Measurements from ENCODE around the gene FAM72C.
"Not testable (repeated sequence)": the region's sequence is repeated elsewhere in the genome, so short reads cannot be mapped to it uniquely, and the experiment has no call there.

Gene FAM72C

DNA sequence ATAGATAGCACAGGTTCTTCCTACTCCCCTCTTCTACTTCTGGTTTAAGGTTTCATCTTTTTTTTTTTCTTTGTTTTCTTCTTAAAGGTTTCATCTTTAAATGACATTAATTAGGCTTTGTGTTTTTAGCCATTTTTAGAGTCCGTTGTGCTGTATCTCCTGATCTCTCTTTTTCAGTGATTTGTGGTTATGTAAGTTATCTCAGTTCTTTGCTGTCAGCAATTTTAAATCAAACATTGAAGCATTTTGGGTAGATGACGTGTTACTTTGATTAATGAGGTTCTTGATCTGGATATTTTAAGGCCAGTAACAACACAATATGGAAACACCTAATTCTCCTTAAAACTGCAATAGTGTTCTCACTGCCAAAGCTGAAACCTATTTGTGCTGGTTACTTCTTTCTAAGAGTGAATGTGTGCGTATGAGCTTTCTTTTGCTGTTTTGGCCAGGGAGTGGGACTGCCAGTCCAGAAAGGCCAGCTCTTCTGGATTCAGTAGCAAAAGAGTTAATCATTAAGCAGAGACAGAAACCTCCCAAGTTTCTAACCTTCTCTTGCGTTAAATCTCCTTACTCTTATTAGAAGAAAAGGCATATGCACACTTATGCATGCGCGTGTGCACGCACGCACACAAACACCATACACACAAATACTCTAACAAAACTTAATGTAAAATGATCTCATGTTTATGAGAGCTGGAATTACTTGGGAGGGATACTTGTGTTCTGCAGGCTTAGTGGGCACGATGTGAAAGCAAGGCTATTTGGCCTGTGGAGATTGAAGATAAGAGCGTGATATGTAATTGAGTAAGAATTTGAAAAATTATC is 17.0 kb upstream of the FAM72C start:
- in situ Hi-C loops (cut with MboI; ENCODE audit: low sequenced_read_pairs, unreplicated experiment); DNase-seq (ENCODE audit: low spot score): not testable (repeated sequence)

DNA sequence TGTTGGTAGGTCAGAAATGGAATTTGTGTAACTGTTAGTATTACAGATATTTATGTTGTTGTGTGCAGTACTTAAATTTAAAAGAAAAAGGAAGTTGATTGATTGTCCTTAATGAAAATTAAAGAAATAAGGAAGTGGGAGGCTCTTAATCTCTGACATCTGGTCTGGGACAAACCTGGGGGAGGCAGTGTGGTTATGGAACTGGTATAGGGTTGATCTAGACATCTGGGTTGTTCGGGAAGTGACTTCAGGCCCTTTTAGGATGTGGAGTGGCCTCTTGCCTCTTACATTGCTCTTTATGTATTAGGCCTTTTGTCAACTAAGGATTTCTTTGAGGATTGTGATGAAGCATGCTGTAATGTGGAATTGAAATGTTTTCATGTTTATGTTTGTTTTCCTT is 16.1 kb upstream of the FAM72C start:
- in situ Hi-C loops (cut with MboI; ENCODE audit: low sequenced_read_pairs, unreplicated experiment); DNase-seq (ENCODE audit: low spot score): not testable (repeated sequence)

DNA sequence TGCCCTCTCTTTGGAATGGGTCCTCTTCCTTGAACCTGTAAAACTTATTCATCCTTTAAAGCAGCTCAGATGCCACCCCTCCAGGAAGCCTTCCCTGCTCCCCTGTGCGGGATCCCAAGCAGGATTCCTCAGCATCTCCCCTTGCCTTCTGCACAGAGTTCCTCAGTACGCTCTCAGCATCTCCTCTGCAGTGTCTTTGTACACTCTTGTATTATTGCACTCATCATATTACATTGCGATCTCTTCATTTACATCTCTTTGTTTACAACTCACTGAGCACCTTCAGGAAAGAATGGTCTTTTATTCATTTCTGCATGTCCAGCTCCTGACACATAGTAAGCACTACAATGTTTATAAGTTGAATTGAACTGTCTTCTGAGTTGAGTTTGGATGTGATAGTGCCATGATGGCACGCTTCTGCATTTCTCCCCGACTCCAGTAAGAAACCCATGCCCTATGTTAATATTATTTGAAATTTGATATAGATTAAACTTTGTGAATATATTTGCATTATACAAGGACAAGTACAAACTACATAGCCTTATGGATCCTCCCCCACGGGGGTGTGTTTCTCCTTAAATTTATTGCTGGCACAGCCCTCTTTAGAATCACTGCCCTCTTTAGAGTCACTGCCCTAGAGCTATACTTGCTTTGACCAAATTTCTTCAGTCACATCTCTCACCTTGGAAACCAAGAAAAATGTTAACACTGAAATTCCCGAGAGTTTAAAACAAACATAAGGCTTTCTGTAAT is 13.1 kb upstream of the FAM72C start:
- DNase-seq (ENCODE audit: low spot score); in situ Hi-C loops (cut with MboI; ENCODE audit: low sequenced_read_pairs, unreplicated experiment): not testable (repeated sequence)

DNA sequence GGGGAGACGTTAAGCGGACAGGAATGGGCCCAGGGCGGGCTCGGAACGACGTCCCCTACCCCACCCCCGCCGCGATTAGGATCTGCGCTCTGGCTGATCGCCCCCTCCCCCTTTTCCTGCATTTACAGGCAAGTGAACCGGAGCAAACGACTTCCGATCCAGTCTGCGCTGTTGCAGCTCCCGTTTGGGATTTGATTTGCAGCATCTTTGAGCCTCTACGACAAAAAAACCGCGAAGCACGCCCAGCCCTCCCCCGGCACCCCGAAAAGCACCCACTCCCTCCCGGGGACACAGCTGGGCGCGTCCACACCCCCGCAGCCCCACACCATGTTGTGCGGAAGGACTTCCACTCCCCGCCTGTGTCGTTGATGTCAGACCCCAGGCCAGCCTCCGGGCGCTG is 2.6 kb upstream of the FAM72C start:
- DNase-seq (ENCODE audit: low spot score); in situ Hi-C loops (cut with MboI; ENCODE audit: low sequenced_read_pairs, unreplicated experiment): not testable (repeated sequence)

DNA sequence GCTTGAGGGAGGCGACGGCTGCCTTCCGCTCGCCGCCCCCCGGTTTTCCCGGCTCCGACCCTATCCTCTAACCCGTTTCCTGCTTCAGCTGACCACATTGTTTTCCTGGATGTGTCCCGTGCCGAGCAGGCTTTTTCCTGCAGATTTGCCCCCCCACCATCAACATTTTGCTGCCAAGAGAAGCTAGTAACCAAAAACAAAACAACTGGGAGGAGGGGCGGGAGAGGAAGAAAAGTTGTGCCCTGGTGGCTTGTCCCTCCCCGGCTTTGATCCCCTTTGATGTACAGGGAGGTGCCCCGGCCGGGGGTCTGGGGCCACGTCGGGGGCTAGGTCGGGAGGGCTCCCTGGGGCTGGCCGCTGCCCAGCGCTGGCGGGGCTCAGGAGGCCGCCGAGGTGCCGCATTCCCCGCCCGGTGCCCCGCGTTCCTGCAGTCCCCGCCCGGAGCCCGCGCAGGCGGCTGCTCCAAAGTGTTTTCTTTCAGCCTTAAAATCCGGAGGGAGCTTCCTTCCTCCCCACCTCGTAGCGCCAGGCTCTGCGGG is 2.2 kb upstream of the FAM72C start:
- in situ Hi-C loops (cut with MboI; ENCODE audit: low sequenced_read_pairs, unreplicated experiment); DNase-seq (ENCODE audit: low spot score): not testable (repeated sequence)

DNA sequence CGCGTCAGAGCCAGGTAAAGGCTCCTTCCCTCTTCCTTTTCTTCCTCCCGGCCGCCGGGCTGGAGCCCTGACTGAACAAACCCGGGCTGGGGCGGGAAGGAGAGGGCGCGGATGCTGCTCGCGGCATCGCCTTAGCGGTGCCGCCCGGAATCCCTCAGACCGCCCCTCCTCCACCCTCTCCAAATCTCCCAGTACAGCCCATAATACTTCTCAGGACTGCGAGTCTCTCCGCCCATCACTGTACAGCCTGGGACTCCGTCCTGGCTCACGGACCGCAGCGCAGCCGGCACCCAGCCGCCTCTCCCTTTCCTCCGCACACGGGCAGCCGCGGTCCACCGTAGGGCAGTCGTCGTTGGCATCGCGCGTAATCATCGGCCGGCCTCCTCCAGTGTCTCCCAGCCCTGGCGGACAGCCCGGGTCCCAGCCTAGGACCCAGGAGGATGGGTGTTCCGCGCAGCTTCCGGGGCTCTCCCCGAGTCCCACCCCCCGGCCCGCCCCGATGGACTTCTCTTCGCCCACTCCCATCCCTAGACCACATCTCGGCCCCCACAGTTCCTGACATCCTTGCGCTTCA is 1.1 kb upstream of the FAM72C start:
- in situ Hi-C loops (cut with MboI; ENCODE audit: low sequenced_read_pairs, unreplicated experiment); DNase-seq (ENCODE audit: low spot score): not testable (repeated sequence)

DNA sequence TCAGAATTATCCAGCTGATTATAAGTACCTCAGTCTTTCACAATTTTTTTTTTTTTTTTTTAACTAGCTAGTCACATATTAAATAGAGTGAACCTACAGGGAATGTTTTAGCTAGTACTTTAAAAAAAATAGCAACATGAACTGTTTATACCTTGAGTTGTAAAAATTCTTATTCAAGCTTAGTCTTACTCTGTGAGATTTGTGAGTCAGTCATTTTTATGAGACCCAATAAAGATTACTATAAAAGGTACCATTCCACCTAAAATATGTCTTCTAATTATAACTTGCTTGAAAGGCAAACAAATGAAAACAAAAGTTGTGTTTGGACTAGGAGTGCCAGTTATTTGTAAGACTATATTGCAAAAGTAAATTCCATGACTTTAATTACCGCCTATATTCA is 5.9 kb downstream of the FAM72C start:
- DNase-seq (ENCODE audit: low spot score); in situ Hi-C loops (cut with MboI; ENCODE audit: low sequenced_read_pairs, unreplicated experiment): not testable (repeated sequence)

DNA sequence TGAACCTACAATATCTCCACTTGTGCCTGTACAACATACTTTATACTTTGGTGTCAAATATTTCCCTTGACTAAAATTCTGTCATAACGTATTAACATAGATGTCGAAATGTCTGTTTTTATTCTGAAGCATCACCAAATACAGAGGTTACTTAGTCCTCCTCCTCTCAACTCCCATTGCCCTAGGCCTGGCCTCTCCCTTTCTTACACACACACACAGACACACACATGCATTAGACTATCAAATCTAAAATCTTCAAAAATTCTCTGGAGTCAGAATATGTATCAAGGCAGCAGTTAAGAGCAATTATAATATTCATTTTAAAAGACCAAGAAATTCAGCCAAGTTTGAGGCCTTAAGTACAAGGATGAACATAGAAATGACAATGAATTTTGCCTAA is 7.5 kb downstream of the FAM72C start:
- in situ Hi-C loops (cut with MboI; ENCODE audit: low sequenced_read_pairs, unreplicated experiment); DNase-seq (ENCODE audit: low spot score): not testable (repeated sequence)

DNA sequence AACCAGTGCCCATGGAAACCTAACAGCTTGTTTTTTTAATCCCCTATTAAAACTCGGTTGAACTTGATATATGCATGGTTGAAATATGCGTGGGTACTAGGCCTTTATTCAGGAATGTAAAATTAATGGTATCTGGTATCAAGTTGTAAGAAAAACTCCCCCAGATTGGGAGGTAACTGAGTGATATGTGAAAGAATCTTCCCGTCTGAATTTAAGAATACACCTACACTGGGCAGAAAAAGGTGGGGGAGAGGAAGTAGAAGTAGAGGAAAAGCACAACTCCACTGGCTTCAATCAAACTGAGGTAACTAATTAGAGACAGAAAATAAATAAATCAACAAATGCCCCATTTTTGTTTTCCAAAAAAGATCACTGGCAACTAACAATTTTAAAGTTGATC is 15.9 kb downstream of the FAM72C start:
- DNase-seq (ENCODE audit: low spot score); in situ Hi-C loops (cut with MboI; ENCODE audit: low sequenced_read_pairs, unreplicated experiment): not testable (repeated sequence)

DNA sequence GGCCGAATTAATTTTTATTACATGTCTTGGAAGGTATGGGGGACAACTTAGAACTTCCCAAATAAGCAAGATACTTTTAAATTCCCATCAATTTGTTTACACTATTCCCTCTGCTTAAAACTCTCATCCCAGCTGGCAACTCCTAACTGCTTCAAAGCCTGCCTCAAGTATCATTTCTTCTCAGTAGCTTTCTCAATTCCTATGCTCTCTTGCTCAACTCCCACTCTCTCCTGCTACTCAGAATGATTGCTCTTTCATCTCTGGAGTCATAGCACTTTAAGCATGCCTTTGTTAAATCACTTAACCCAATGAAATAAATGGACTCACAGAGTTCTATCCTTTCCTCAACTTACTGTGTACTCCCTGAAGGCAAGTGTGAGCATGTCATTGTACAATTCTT is 18.9 kb downstream of the FAM72C start:
- DNase-seq (ENCODE audit: low spot score); in situ Hi-C loops (cut with MboI; ENCODE audit: low sequenced_read_pairs, unreplicated experiment): not testable (repeated sequence)

DNA sequence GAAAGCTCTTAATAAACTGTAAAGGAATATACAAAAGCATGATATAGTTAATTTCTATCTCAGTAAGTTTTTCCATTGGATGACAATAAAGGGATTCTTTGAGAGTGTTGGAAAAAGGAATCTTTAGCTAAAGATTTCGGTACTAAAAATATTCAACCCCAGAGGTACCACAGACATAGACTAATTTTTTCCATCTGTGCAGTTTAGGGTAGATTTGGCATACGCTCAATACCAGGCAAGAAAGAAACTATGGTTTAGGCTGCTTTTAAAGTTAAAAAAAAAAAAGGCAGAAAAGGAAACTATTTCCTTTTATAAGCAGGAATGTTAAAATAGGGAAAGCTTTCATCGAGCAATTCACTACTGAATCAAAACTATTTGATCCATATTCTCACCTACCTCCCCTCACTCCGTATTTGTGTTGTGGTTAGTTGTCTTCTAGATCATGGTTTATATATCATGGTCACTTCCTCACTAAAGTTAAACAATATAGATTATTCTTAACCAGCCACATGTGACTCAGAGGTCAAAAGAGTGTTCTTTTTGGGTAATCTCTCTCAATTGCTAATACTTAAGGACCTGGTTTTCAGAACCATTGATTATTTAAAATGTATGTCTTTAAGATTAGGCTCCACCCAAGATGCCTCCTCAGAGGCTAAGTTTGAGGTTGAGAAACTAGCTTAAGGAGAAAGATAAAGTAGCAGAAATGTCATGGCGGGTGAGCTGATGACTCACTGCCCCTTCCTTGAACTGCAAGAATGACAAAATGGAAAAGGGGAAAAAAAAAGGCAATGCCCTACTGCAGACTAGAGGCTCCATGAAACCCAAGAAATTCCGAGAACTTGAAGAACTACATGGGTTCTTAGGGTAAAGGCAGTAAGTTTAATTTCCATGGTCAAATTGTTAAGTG is 20.0 kb downstream of the FAM72C start:
- in situ Hi-C loops (cut with MboI; ENCODE audit: low sequenced_read_pairs, unreplicated experiment): not testable (repeated sequence)

DNA sequence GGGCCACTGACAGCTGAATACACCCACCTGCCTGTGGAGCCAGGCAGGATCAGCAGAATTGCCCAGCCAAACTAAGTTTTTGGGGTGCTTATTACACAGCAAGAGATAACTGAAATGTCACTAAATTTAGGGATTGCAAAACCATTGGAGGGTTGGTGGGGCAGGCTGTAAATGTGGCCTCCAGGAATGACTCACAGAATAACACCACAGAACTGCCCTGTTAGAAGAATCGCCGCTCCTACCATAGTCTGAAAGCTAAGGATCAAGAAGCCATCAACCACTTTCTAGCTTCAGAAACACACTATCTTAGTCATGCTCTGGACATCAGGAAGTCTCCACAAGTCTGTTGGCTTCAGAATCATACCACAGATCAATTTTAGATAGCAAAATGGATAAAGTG is 24.0 kb downstream of the FAM72C start:
- DNase-seq (ENCODE audit: low spot score); in situ Hi-C loops (cut with MboI; ENCODE audit: low sequenced_read_pairs, unreplicated experiment): not testable (repeated sequence)

More for the DNA sequence above, 20.0 kb downstream of the FAM72C start:
- not testable (repeated sequence) for DNase-seq (ENCODE audit: low spot score)

DNA sequence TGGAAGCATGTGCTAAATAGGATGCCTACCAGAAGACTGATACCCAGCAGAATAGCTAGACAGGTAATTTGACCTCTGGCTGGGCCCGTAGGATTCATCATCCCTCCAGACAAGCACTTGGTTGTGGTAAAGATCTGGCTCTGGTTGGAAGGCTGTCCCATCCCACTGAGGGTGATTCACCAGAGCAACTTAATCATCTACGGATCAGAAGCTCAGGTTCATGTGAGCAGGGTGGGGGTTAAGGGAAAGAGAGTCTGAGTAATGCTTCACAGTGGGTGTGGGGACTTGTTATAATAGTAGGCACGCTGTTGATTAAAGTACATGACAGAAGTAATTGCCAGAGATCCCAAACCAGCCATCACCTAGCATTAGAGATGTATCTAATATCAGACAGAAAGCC is 26.5 kb downstream of the FAM72C start:
- DNase-seq (ENCODE audit: low spot score); in situ Hi-C loops (cut with MboI; ENCODE audit: low sequenced_read_pairs, unreplicated experiment): not testable (repeated sequence)

DNA sequence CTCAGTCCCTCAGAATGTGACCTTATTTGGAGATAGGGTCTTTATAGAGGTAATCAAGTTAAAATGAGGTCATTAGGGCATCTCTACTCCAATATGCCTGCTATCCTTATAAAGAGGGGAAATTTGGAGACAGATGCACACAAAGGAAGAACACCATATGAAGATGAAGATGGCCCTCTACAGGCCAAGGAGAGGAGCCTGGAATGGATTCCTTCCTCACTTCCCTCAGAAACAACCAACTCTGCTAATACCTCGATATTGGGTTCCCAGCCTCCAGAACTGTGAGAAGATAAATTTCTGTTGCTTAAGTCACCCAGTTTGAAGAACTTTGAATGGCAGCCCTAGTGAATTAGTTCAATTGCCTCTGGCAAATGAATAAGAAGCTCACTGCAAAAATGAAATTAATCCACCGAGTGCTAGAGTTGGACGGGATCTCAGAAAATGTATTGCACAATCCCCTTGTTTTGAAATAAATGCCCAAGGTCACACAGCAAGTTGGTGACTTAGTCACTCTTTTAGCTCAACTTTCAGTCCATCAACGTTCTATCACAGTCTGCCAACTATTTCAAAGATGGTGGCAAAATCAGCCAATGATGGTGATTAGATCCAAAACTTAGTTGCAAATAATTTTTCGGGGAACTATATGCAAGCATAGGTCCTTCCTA is 27.1 kb downstream of the FAM72C start:
- DNase-seq (ENCODE audit: low spot score); in situ Hi-C loops (cut with MboI; ENCODE audit: low sequenced_read_pairs, unreplicated experiment): not testable (repeated sequence)

DNA sequence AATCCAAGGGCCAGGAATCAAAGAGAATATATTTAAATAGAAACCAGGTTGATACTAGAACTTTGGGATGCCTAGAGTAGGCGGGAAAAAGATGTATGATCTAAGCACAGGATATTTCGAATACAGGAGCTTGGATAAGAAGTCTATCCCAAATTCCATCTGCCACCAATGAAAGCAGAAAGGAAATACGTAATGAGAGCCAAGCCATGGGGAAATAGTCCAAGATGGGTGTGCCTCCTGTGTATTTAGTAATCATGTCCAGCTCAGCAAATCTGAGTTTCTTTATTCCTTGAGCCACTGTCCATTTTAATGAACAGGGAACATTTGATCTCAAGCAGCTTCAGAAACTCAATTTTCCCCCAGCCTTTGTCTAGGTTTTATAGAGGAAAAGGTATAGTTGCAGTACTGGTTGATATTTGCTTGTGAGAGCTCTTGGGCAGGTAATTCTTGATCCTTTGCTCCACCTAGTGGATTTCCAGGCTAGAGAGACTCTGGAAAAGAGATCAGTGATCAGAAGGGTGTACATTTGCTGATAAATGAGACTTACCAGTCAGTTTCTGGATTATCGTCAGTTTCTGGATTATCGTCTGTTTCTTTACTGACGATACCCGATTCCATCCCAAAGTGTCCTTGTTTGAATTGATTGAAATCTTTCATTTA is 28.3 kb downstream of the FAM72C start:
- in situ Hi-C loops (cut with MboI; ENCODE audit: low sequenced_read_pairs, unreplicated experiment); DNase-seq (ENCODE audit: low spot score): not testable (repeated sequence)

DNA sequence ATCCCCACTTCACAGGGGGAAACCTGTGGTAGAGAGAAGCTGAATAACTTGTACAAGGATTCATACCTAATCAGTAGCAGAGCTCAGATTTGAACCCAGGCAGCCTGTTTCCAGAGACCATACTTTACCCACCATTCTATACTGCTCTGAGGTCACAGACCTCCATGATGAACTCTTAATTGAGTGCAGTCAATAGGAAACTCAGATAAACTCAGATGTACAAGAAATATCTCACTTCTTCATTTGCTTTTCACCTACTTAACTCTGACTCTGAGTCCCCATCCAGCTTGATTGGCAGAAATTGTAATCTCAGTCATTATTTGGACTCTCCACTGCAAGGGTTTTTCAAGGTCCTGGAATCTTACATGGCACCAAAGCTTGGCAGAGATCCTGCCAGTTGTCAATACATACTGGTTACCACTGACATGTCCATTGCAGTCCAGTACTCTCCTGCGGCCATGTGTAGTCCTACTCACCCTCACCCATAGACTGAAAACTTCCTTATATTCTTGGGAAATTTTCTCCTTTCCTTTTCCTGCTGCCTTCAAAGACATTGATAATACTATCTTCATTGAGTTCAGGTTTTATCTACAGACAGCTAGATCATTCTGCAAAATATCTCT is 29.4 kb downstream of the FAM72C start:
- DNase-seq (ENCODE audit: low spot score); in situ Hi-C loops (cut with MboI; ENCODE audit: low sequenced_read_pairs, unreplicated experiment): not testable (repeated sequence)

DNA sequence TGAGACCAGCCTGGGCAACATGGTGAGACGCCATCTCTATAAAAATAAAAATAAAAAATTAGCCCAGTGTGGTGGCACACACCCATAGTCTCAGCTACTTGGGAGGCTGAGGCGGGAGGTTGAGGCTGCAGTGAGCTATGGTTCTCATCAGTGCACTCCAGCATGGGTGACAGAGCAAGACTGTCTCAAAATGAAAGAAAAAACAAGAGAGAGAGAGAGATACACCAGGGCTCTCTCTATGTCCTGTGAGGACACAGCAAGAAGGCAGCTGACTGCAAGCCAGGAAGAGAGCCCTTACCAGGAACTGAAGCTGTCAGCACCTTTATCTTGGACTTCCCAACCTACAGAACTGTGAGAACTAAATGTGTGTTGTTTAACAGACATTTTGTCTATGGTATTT is 32.1 kb downstream of the FAM72C start:
- in situ Hi-C loops (cut with MboI; ENCODE audit: low sequenced_read_pairs, unreplicated experiment); DNase-seq (ENCODE audit: low spot score): not testable (repeated sequence)

Measured in GM13976 (cell line).